HG03045 (cell line): ENCODE measurements around the gene FAM240A.
"Not testable (repeated sequence)": the region's sequence is repeated elsewhere in the genome, so short reads cannot be mapped to it uniquely, and the experiment has no call there.

ENCODE experiments used
- ATAC-seq: cut with Tn5 transposase; IDR thresholded peaks from one replicate; pipeline ENCODE4 v1.9.1; 2021; ENCODE audit warnings: mild to moderate bottlenecking, moderate library complexity; ENCODE audit not compliant: unreplicated experiment

The FAM240A gene

DNA sequence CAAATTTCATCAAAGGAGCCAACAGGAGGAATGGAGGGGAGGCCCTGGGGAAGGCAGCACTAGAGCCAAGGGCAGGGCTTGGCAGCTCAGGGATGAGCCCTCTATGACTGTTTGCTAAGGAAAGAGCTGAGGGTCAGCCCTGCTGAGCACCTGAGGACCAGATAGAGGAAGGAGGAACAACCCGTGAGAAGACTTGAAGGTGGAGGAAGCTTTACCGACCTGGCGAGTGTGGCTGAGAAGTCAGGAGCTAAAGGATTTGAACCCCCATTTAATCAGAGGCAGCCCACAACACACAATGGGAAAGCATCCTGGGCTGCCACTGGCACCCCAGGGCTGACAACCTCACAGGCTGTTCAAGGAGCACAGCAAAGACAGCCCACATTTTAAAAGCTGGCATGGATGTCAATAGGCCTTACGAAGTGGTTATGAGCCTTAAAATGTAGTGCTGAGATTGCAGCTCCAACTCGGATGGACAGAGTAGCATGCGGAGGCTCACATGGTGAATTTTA lies 25.5 kb upstream of the FAM240A start:
- ATAC-seq: no peak

DNA sequence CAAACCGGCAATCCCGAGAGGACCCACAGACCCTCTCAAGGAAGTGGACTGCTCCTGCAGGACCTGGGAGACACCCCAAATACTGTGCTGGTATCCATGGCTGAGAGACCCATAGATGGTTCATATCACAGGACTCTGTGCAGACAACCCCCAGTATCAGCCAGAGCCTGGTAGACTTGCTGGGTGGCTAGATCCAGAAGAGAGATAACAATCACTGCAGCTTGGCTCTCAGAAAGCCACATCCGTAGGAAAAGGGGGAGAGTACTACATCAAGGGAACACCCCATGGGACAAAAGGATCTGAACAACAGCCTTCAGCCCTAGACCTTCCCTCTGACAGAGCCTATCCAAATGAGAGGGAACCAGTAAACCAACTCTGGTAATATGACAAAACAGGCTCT lies 25.1 kb upstream of the FAM240A start:
- not testable (repeated sequence) for ATAC-seq

DNA sequence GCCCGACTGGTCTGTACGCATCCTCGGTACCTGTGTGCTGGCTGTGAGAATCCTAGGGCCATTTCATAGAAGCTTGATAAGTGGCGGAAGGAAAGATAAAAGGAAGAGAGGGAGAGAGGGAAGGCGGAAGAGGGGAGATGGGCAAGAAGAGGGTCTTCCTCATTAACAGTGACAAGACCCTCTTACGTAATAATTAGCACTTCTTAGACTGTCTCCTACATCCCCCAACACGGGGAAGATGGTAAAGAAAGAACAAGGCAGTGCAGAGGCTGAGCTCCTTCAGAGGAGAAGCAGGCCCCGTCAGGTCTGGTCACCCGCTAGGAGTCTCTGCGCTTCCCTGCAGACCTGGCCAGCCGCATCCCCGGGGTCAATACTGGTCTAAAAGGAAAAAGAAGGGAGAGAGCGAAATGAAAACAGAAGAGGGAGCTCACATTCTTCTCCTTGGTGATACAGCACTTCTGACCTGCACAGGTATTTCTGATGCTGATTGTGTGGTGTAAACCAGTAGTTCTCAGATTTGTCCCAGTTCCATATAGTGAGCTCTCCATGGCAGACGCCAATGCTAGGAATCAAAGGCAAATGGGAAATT lies 19.0 kb upstream of the FAM240A start:
- ATAC-seq: no peak

GRCh38 chr3:46593979-46594378 lies 18.3 kb upstream of the FAM240A start:
- ATAC-seq: no peak

- no peak for ATAC-seq
Observed at GRCh38 chr3:46594723-46595122, 17.6 kb upstream of the FAM240A start.

DNA sequence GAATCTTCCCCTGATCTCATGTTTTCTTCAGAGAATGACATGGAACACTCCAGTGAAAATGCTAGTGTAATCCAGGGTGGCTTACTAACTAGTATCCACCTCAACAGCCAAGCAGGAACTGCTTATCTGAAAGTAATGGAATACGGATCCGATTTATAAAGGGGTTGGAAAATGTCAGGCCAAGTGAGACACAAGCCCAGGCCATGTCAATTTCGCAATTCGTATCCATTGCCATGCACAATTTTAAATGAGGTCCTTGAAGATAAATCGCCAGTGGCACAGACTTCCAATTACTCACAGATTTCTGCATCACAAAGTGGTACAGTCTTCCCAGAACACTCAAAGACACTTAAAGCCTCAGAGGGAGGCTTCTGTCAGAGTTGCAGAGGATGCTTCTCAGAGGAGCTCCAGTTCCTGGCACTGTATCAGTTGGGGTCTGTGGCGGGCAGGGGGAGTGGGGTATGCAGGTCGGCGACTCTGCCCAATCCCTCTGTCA lies 16.5 kb upstream of the FAM240A start:
- ATAC-seq: no peak

DNA sequence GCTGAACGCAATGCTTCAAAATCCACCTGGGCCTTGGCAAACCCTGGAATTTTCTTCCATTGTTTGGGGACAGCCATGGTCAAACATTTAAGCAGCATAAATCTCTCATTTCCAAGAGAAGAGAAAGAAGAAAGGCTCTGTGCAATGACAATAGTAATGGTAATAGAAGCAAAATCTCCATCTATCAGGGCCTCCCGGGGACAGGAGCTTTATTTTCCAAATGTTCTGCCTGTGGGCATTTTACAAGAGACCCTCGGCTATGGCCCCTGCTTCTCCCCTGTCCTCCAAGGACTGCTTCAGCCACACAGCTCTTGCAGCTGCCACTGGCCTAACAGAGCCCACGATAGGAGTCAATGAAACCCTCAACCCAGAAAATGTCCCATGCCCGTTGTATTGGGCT lies 12.7 kb upstream of the FAM240A start:
- no peak for ATAC-seq

GRCh38 chr3:46603446-46604046 lies 8.8 kb upstream of the FAM240A start:
- ATAC-seq: no peak

DNA sequence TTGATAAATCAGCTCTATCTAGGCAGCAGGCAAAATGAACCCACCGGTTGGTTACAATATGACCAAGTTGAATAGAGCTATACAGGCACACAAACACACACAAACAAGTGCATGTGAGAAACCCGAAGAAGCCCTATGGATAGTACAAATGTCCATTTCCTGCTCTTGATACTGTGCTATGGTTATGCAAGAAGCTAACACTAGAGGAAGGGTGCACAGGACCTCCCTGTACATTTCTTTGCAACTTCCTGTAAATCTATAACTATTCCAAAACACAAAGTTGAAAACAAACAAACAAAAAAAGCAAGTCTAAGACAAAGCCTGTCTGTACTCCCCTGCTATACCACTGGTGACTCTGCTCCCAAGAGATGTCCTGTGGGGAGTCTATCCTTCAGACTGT lies 8.2 kb upstream of the FAM240A start:
- ATAC-seq: no peak

GRCh38 chr3:46607603-46608028 lies 4.7 kb upstream of the FAM240A start:
- no peak for ATAC-seq

DNA sequence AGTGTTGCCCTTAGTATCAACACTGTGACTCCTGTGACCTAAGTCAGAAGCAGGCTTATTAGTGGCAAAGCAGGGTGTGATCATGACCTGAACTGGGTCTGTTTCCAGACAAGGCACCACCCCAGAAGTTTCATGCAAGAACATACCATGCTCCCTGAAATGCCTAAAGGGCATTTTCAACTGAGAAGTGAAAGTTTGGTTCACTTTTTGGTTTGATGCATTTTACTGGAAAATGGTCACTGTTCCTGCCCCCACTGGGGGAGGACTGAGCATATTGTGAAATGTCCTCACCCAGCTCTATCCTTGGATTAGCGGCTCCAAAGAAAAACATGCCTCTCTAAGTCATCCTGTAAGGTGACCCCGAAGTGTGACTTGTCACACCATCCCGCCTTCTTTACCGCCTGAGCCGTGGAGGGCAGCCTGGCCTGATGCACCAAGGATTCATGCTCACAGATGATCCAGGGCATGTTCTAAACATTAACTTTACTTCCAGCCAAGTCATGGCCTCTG lies 3.1 kb upstream of the FAM240A start:
- ATAC-seq: no peak

- no peak for ATAC-seq
Observed at GRCh38 chr3:46609944-46610722, 2.2 kb upstream of the FAM240A start.

- ATAC-seq: no peak
Observed at GRCh38 chr3:46613313-46614005, 1.1 kb downstream of the FAM240A start.

DNA sequence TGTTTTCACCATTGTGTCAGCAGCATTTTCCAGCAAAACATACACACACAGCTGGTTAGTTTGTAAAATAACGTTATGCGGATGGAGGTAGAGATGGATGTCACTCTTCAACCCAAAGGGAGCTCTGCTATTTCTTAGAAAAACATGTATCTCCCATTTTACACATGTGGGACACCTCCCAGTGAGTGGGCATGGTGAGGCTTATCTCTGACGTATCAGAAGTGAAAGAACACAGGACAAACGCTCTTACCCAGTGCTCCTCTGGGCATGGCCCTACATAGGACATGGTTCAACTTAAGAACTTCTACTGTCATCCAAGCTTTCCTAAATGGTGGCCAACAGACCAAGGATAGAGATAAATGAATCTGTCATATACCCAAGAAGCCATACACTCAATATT lies 2.1 kb downstream of the FAM240A start:
- ATAC-seq: no peak

DNA sequence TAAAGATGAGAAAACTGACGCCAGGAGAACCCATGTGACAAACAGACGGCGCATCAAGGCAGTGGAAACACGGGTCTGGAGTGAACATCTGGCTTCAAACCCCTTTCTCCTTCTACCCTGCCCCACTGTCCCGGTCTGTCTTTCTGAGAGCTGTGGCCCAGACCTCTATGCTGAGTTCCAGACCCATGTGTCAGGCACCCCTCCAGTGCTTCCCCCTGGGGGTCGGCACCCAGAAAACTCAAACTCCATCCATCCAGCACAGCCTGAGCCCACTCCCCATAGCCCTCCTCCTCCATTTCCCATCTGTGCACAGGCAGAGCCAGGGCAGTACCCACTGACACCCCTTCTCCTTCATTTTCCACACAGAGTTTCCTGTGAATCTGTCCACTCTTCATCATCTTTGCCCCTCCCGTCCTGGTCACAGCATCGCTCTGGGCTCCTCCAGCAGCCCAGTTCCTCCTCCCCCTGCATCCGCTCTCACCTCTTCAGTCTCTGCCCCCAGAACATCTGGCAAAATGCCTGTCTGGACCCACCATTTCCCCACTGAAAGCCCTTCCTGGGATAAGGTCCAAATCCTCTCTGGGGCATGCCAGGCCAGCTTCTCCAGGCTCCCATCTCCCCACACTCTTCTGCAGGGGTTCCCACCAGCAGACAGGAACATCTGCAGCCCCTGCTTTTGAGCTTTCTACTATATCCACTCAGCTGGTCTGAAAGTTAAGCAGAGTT lies 2.9 kb downstream of the FAM240A start:
- no peak for ATAC-seq

DNA sequence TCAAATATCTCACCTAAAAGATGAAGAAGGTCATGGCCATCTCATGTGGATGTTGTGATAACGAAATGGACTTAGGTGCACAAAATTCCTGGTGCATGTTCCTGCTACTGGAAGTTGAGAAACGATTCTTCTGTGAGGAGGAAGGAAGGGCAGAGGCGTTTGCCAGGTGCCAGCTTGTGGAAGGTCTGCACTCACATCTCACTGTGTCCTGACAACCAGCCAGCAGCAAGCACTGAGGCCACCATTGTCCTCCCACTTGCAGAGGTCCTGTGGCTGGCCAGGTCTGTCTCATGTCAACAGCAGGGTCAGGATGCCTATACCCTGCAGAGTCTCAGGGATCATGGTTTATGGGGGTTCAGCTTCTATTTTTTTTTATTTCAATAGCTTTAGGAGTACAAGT lies 3.7 kb downstream of the FAM240A start:
- no peak for ATAC-seq

- no peak for ATAC-seq
Observed at GRCh38 chr3:46617941-46618340, 5.6 kb downstream of the FAM240A start.

DNA sequence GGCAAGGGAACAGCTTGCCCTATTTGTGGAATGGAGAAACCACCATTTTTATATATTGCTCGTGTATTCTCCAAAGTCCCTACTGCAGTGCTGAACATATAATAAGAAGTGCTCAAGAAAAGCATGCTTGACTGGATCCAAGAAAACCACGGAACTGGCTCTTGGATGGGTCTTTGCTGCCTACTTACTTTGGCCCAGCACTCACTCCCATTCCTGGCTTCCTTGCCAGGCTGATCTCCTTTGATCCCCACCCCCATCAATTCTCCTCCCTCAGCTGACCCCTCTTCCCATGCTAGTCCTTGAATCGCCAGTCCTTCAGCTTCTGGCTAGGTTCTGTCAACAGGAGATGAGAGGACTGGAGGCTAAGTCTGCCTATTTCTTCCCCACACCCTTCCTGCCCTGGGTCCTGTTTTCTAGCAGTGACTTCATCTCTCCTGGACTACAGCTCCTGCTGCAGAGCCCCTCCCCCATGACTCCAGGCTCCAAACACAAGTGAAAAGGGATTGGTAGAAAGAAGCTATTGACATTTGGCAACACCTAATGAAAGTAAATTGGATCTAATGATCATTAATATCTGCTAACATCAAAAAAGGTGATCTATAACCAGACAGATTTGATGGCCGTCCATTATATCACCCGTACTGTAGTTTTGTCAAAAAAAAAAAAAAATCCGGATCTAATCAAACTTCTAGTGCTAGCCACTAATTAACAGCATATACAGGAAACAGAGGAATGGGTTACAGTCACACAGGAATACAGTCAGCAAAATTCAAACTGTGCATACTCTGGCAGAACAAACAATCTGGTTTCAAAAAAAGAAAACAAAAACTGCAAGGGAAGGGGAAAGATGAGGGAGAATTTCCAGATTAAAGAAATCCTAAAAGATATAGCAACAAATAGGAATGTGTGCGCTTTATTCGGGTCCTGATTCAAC lies 7.8 kb downstream of the FAM240A start:
- ATAC-seq: no peak

- no peak for ATAC-seq
Observed at GRCh38 chr3:46624533-46624932, 12.2 kb downstream of the FAM240A start.
